Colonic mucosa (tissue), 4 donors: ENCODE results near the gene BRMS1. TPM values are rescaled to one million over a fixed set of nuclear protein-coding genes. Genes with fewer than 3 reads are reported as not detected.

Experiments used
- DNase-seq: peaks from one replicate; pipeline ENCODE4 v3.0.0-alpha.2; 2020
- H3K27ac ChIP-seq: fragments of 200-600 bp; one replicate; pipeline ENCODE4 v1.8.0; 2021
- H3K27me3 ChIP-seq: fragments of 200-600 bp; one replicate; pipeline ENCODE4 v1.8.0; 2021
- H3K36me3 ChIP-seq: fragments of 200-600 bp; one replicate; pipeline ENCODE4 v1.8.0; 2021
- H3K4me1 ChIP-seq: fragments of 200-600 bp; one replicate; pipeline ENCODE4 v1.8.0; 2021; ENCODE audit warnings: mild to moderate bottlenecking
- H3K4me3 ChIP-seq: fragments of 200-600 bp; one replicate; pipeline ENCODE4 v1.8.0; 2021
- H3K9ac ChIP-seq, 2 donors: one replicate each; pipeline ENCODE4 v1.7.0; 2013; ENCODE audit warnings: control low read depth in 2 of 2, low read depth in 2 of 2, low read length in 2 of 2
- H3K9me3 ChIP-seq: fragments of 200-600 bp; one replicate; pipeline ENCODE4 v1.8.0; 2021
- intact Hi-C: fragments of 100-400 bp; cut with DNase I; formaldehyde crosslinking; loops from one replicate; pipeline ENCODE4 v1.14.1; 2022
- total RNA-seq, 2 donors: library from RNA; stranded (reverse); fragmentation: NEBNext Ultra II Directional in 1 of 2; extraction: Animal tissue kit (Norgen Biotek cat#: 25700) in 1 of 2; gene quantifications; one replicate each; pipeline ENCODE4 v1.2.1, GENCODE V29; 2021
- TF ChIP-seq, protein P1 (sequence below): fragments of 200-600 bp; IDR thresholded peaks from one replicate; pipeline ENCODE4 v1.8.0; 2022; ENCODE audit warnings: antibody characterized with exemption, mild to moderate bottlenecking
- donor health status: healthy.
- donor health status: DM: no; HTN: no; CAD: no.
- donor health status: DM: no; HTN: no; CAD: no.

Gene BRMS1
- total RNA-seq, 2 donors from 2014 or later, result 31.1 to 64.6 TPM

DNA sequence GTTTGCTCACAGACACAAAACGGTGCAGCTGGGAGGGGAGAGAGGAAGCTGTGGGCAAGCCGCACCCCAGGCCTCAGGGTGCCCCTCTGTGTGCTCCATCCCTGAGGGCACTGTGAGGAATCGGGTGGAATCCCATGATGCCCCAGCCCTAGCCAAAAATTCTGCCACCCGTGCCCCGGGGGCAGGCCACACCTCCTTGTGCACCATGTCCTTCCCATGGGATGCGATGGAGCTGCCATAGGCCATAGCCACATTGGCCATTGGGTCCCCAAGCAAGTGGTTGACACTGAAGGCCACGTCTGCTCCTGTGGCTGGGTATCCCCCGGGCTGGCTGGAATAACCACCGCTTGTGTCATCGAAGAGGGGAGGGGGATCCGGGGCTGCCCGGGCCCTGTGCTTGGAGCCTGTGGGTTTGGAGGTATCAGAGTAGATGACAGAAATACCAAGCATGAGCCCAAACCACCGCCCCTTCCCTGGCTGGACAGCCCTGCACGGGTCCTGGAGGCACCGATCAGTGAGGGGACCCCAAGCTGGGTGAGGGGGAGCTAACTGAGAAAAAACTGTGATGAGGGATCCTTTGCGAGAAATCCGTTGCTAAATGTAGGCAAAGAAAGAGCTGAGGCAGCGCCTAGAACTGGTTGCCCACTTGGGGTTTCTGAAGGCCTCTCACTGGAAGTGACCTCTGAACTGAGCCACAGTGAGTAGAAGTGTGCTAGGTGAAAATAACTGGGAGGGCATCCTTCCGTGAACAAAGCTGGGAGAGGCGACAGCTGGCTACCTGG lies 56.8 kb downstream of the BRMS1 start:
- H3K27ac ChIP-seq, result peak overlapping the region; percentile 92
- intact Hi-C loops, result no loop called here
- peak overlapping the region; percentile 94 to 95 for H3K9ac ChIP-seq
- TF ChIP-seq, protein P1, sequence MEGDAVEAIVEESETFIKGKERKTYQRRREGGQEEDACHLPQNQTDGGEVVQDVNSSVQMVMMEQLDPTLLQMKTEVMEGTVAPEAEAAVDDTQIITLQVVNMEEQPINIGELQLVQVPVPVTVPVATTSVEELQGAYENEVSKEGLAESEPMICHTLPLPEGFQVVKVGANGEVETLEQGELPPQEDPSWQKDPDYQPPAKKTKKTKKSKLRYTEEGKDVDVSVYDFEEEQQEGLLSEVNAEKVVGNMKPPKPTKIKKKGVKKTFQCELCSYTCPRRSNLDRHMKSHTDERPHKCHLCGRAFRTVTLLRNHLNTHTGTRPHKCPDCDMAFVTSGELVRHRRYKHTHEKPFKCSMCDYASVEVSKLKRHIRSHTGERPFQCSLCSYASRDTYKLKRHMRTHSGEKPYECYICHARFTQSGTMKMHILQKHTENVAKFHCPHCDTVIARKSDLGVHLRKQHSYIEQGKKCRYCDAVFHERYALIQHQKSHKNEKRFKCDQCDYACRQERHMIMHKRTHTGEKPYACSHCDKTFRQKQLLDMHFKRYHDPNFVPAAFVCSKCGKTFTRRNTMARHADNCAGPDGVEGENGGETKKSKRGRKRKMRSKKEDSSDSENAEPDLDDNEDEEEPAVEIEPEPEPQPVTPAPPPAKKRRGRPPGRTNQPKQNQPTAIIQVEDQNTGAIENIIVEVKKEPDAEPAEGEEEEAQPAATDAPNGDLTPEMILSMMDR, result no peak
- H3K4me1 ChIP-seq, result peaks cover 11% of the 10 kb centered on the region
- peak overlapping the region; percentile 90 for H3K4me3 ChIP-seq
- peaks cover 15% of the 10 kb centered on the region for H3K27me3 ChIP-seq
- no peak for DNase-seq
- H3K36me3 ChIP-seq, result no peaks in the 10 kb centered on the region
- no peaks in the 10 kb centered on the region for H3K9me3 ChIP-seq

Other genes starting within 250 kb of the BRMS1 start
- gene KLC2, start 87.4 kb downstream of the BRMS1 start, total RNA-seq, result 10 to 100 TPM; 19.9 to 35.7 TPM
- gene RAB1B, start 76.5 kb downstream of the BRMS1 start, total RNA-seq, result 100 to 1,000 TPM; 212 to 243 TPM
- under 1 TPM; 0.58 to 0.67 TPM for gene CNIH2, start 66.9 kb downstream of the BRMS1 start, total RNA-seq
- 100 to 1,000 TPM in 1 of 2 donors, 10 to 100 TPM in 1; 87.4 to 159 TPM for gene YIF1A, start 56.0 kb downstream of the BRMS1 start, total RNA-seq
- under 1 TPM; 0.37 to 0.47 TPM for gene TMEM151A, start 53.2 kb downstream of the BRMS1 start, total RNA-seq
- 1 to 10 TPM; 4.9 to 8.8 TPM for gene CD248, start 28.1 kb downstream of the BRMS1 start, total RNA-seq
- 10 to 100 TPM; 11.6 to 20.0 TPM for gene RIN1, start 8.7 kb downstream of the BRMS1 start, total RNA-seq
- 10 to 100 TPM; 14.2 to 20.2 TPM for gene B4GAT1, start 2.5 kb upstream of the BRMS1 start, total RNA-seq
- 10 to 100 TPM; 20.2 to 28.3 TPM for gene SLC29A2, start 26.7 kb upstream of the BRMS1 start, total RNA-seq
- under 1 TPM; 0.17 to 0.37 TPM for gene NPAS4, start 75.9 kb upstream of the BRMS1 start, total RNA-seq
- gene MRPL11, start 93.7 kb upstream of the BRMS1 start, total RNA-seq, result 100 to 1,000 TPM in 1 of 2 donors, 10 to 100 TPM in 1; 55.6 to 122 TPM
- gene PELI3, start 121.8 kb upstream of the BRMS1 start, total RNA-seq, result 1 to 10 TPM; 3.8 to 3.9 TPM
- gene DPP3, start 135.3 kb upstream of the BRMS1 start, total RNA-seq, result 100 to 1,000 TPM in 1 of 2 donors, 10 to 100 TPM in 1; 70.3 to 124 TPM
- gene BBS1, start 165.5 kb upstream of the BRMS1 start, total RNA-seq, result 10 to 100 TPM; 16.8 to 25.8 TPM
- gene ZDHHC24, start 200.9 kb upstream of the BRMS1 start, total RNA-seq, result 10 to 100 TPM in 1 of 2 donors, 1 to 10 TPM in 1; 7.7 to 10.7 TPM
- gene ACTN3, start 201.8 kb upstream of the BRMS1 start, total RNA-seq, result under 1 TPM in 1 of 2 donors, not detected in 1; 0.11 TPM
- gene CTSF, start 223.5 kb upstream of the BRMS1 start, total RNA-seq, result 10 to 100 TPM in 1 of 2 donors, 1 to 10 TPM in 1; 3.1 to 17.3 TPM
- under 1 TPM; 0.53 to 0.62 TPM for gene CCDC87, start 248.0 kb upstream of the BRMS1 start, total RNA-seq
- gene CCS, start 248.1 kb upstream of the BRMS1 start, total RNA-seq, result 10 to 100 TPM; 31.2 to 41.4 TPM